ENCODE data around the gene SLC22A15.

Gene SLC22A15

GRCh38 chr1:116075575-116075974 is 99.3 kb downstream of the SLC22A15 start:
- H3K4me3 ChIP-seq (replicated peaks; ENCODE audit: low read depth, low read length): no peak overlapping the region
- H3K27me3 ChIP-seq (replicated peaks; ENCODE audit: control insufficient read depth, insufficient read depth, low read length): no peaks in the 10 kb centered on the region
- no peak for TF ChIP-seq CTCF (IDR thresholded peaks at IDR 0.05; ENCODE audit: insufficient read depth, low read length, poor library complexity, severe bottlenecking)
- DNase-seq (ENCODE audit: extremely low read depth, insufficient read length): no peak
- H3K36me3 ChIP-seq (ENCODE audit: control insufficient read depth, insufficient read depth, low read length): no peaks in the 10 kb centered on the region

GRCh38 chr1:116075990-116076389 is 99.7 kb downstream of the SLC22A15 start:
- Histone ChIP-seq H3K36me3 (ENCODE audit: control insufficient read depth, insufficient read depth, low read length) (no peaks in the 10 kb centered on the region), H3K27me3 (replicated peaks; ENCODE audit: control insufficient read depth, insufficient read depth, low read length) (no peaks in the 10 kb centered on the region), H3K4me3 (replicated peaks; ENCODE audit: low read depth, low read length) (no peak overlapping the region)
- no peak for DNase-seq (ENCODE audit: extremely low read depth, insufficient read length)
- no peak for TF ChIP-seq CTCF (IDR thresholded peaks at IDR 0.05; ENCODE audit: insufficient read depth, low read length, poor library complexity, severe bottlenecking)

GRCh38 chr1:116076831-116077230 is 100.5 kb downstream of the SLC22A15 start:
- Histone ChIP-seq H3K27me3 (replicated peaks; ENCODE audit: control insufficient read depth, insufficient read depth, low read length) (no peaks in the 10 kb centered on the region), H3K4me3 (replicated peaks; ENCODE audit: low read depth, low read length) (no peak overlapping the region), H3K36me3 (ENCODE audit: control insufficient read depth, insufficient read depth, low read length) (no peaks in the 10 kb centered on the region)
- no peak for TF ChIP-seq CTCF (IDR thresholded peaks at IDR 0.05; ENCODE audit: insufficient read depth, low read length, poor library complexity, severe bottlenecking)
- no peak for DNase-seq (ENCODE audit: extremely low read depth, insufficient read length)

- no peaks in the 10 kb centered on the region for H3K36me3 ChIP-seq (ENCODE audit: control insufficient read depth, insufficient read depth, low read length)
- no peak overlapping the region for H3K4me3 ChIP-seq (replicated peaks; ENCODE audit: low read depth, low read length)
- H3K27me3 ChIP-seq (replicated peaks; ENCODE audit: control insufficient read depth, insufficient read depth, low read length): no peaks in the 10 kb centered on the region
- TF ChIP-seq CTCF (IDR thresholded peaks at IDR 0.05; ENCODE audit: insufficient read depth, low read length, poor library complexity, severe bottlenecking): no peak
- no peak for DNase-seq (ENCODE audit: extremely low read depth, insufficient read length)
These were observed 102.4 kb downstream of the SLC22A15 start for GRCh38 chr1:116078699-116079223.

- H3K4me3 ChIP-seq (replicated peaks; ENCODE audit: low read depth, low read length): no peak overlapping the region
- H3K36me3 ChIP-seq (ENCODE audit: control insufficient read depth, insufficient read depth, low read length): no peaks in the 10 kb centered on the region
- DNase-seq (ENCODE audit: extremely low read depth, insufficient read length): no peak
- H3K27me3 ChIP-seq (replicated peaks; ENCODE audit: control insufficient read depth, insufficient read depth, low read length): no peaks in the 10 kb centered on the region
- no peak for TF ChIP-seq CTCF (IDR thresholded peaks at IDR 0.05; ENCODE audit: insufficient read depth, low read length, poor library complexity, severe bottlenecking)
These were observed 111.3 kb downstream of the SLC22A15 start for GRCh38 chr1:116087628-116088027.

- no peak overlapping the region for H3K4me3 ChIP-seq (replicated peaks; ENCODE audit: low read depth, low read length)
- DNase-seq (ENCODE audit: extremely low read depth, insufficient read length): no peak
- no peaks in the 10 kb centered on the region for H3K36me3 ChIP-seq (ENCODE audit: control insufficient read depth, insufficient read depth, low read length)
- TF ChIP-seq CTCF (IDR thresholded peaks at IDR 0.05; ENCODE audit: insufficient read depth, low read length, poor library complexity, severe bottlenecking): no peak
- no peaks in the 10 kb centered on the region for H3K27me3 ChIP-seq (replicated peaks; ENCODE audit: control insufficient read depth, insufficient read depth, low read length)
These were observed 113.6 kb downstream of the SLC22A15 start for GRCh38 chr1:116089870-116090269.

All from GM06990 (cell line).